ENCODE data around the gene CDH6.

Gene CDH6

DNA sequence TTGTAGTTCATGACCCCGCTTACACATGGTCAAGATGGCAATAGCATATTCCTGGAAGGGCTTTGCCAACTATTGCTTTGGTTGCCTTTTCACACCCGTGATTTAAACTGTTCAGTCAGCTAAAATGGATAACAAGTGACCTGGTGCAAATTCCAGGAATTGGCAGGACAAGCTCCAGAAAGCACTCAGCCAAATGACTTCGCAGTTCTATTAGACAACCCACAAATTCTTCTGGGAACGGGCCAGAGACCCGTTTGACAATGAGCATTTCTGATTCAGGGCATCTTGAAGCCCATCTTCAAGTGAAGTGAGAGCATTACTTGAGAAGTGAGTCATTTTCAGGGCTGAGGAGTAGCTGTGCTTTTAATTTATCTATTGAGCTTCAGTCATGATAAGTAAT is 173.5 kb downstream of the CDH6 start:
- peaks cover 9% of the 10 kb centered on the region for H3K9me3 ChIP-seq (ENCODE audit: control insufficient read depth, low read length)
- no peak overlapping the region for H3K4me3 ChIP-seq (ENCODE audit: extremely low read depth, insufficient read depth, low read length, poor library complexity, severe bottlenecking)
- 97 to 100% methylated on average over 2 to 4 of the region's 5 CpGs for WGBS, 2 experiments (ENCODE audit: insufficient coverage in 2 of 2)
- H3K36me3 ChIP-seq (ENCODE audit: control insufficient read depth, insufficient read depth, low read length), result no peaks in the 10 kb centered on the region
- peaks cover 3% of the 10 kb centered on the region for H3K4me1 ChIP-seq (ENCODE audit: control insufficient read depth, insufficient read depth, low read length, poor library complexity, severe bottlenecking)
- no peak overlapping the region for H3K27ac ChIP-seq (ENCODE audit: low read depth, low read length, severe bottlenecking)

DNA sequence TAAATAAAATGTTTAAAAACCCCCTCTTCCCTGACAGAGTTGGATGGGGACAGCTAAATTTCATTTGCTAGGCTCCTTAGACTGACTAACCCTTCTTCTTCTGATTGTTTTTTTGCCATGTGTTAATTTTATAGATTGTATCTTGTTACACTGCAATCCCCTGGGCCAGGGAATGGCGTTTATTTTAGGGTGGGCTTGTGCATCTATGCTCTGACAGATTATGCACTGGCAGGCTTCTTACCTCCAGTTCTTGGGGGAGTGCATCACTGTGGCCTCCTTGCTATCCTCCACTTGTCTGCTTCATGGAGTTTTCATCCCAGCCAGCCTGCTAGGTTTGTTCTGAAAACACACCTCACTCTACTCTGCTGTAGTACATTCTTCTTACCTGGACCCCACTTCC is 178.6 kb downstream of the CDH6 start:
- Histone ChIP-seq H3K9me3 (ENCODE audit: control insufficient read depth, low read length) (no peaks in the 10 kb centered on the region), H3K4me1 (ENCODE audit: control insufficient read depth, insufficient read depth, low read length, poor library complexity, severe bottlenecking) (no peaks in the 10 kb centered on the region), H3K27ac (ENCODE audit: low read depth, low read length, severe bottlenecking) (no peak overlapping the region), H3K36me3 (ENCODE audit: control insufficient read depth, insufficient read depth, low read length) (no peaks in the 10 kb centered on the region), H3K4me3 (ENCODE audit: extremely low read depth, insufficient read depth, low read length, poor library complexity, severe bottlenecking) (no peak overlapping the region)
- WGBS, 2 experiments (ENCODE audit: insufficient coverage in 2 of 2), result 83 to 88% methylated on average over 1 of the region's 1 CpG

DNA sequence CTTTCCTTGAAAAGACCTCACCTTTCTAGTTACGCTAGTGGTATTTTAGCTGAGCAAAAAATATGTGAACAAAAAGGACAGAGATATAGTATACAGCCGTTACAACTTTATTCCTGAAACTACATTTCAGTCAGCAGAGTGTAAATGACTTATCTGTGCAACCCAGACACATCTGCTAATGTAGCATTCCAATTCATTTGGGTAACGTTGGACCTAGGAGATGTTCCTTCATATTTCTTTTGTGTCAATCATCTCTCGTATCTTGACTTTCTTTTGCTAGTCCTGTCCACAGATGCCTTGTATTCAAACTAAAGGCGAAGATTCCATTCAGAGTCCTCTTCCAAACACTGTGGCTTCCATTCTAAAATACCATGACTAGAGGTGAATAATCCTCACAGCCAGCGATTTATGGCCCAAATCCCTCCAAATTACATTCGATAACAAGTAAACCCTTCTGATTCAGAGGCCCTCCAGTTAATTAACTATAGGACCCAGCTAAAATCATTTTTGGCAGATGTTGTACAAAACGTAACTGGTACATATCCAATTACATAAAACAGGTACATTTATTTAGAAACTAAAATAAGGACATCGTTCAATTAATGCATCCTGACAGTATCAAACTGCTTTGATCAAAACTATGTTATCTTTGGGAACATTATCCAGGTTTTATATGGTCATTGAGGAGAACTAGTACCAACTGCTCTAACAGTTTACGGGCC is 182.7 kb downstream of the CDH6 start:
- Histone ChIP-seq H3K36me3 (ENCODE audit: control insufficient read depth, insufficient read depth, low read length) (no peaks in the 10 kb centered on the region), H3K27ac (ENCODE audit: low read depth, low read length, severe bottlenecking) (no peak overlapping the region), H3K9me3 (ENCODE audit: control insufficient read depth, low read length) (no peaks in the 10 kb centered on the region), H3K4me1 (ENCODE audit: control insufficient read depth, insufficient read depth, low read length, poor library complexity, severe bottlenecking) (no peaks in the 10 kb centered on the region), H3K4me3 (ENCODE audit: extremely low read depth, insufficient read depth, low read length, poor library complexity, severe bottlenecking) (no peak overlapping the region)
- WGBS, 2 experiments (ENCODE audit: insufficient coverage in 2 of 2), result 93 to 94% methylated on average over 6 to 7 of the region's 10 CpGs

DNA sequence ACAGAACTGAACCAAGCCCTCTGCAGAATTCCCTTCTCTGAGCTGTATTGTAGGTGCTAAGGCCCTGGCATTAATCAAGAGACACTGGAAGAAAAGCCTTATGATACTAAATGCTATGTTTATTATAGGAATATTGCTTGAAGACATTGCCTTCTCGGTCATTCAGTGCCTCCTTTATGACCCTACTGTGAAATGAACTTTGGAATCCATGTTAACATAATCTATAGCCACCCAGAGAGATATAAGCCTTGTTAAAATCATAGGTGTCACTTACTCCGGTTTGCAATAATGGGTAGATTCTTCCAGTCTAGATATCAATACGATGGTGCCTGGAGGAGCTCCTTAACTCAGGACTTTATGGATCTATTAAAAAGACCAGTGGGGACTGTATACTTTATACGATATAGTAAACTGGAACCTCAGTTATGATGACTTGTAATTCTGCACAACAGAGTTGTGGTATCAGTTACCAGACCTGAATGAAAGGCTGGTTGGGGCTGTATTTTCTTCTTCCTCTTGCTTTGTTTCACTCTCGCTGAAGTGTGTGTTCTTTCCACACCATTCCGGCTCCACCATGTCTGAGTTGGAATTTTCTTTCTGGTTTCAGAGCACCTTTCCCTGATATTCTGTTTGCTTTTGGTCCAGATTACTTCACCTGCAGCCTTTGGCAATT is 183.9 kb downstream of the CDH6 start:
- no peaks in the 10 kb centered on the region for H3K9me3 ChIP-seq (ENCODE audit: control insufficient read depth, low read length)
- H3K4me3 ChIP-seq (ENCODE audit: extremely low read depth, insufficient read depth, low read length, poor library complexity, severe bottlenecking), result no peak overlapping the region
- 93 to 100% methylated on average over 2 to 5 of the region's 6 CpGs for WGBS, 2 experiments (ENCODE audit: insufficient coverage in 2 of 2)
- no peaks in the 10 kb centered on the region for H3K36me3 ChIP-seq (ENCODE audit: control insufficient read depth, insufficient read depth, low read length)
- H3K4me1 ChIP-seq (ENCODE audit: control insufficient read depth, insufficient read depth, low read length, poor library complexity, severe bottlenecking), result no peaks in the 10 kb centered on the region
- H3K27ac ChIP-seq (ENCODE audit: low read depth, low read length, severe bottlenecking), result no peak overlapping the region

DNA sequence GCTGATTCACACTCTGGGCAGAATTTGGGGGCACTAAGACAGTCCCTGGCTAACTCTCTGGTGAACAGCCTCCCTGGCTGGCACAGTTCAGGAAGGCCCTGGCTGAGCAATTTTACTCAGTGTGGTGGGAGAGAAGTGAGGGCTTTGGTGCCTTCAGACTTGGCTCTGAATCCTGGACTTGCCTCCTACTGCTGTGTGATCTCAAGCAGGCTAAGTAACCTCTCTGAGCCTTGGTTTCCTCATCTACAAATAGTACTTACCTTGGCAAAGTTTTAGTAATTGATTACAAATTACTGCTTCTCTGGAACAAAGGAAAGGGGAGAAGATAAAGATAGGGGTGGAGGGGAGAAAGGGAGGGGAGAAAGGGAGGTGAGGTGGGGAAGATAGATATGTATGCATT is 184.7 kb downstream of the CDH6 start:
- Histone ChIP-seq H3K36me3 (ENCODE audit: control insufficient read depth, insufficient read depth, low read length) (no peaks in the 10 kb centered on the region), H3K4me3 (ENCODE audit: extremely low read depth, insufficient read depth, low read length, poor library complexity, severe bottlenecking) (no peak overlapping the region), H3K27ac (ENCODE audit: low read depth, low read length, severe bottlenecking) (no peak overlapping the region), H3K9me3 (ENCODE audit: control insufficient read depth, low read length) (no peaks in the 10 kb centered on the region), H3K4me1 (ENCODE audit: control insufficient read depth, insufficient read depth, low read length, poor library complexity, severe bottlenecking) (peaks cover 6% of the 10 kb centered on the region)

Data from mesodermal cell (in vitro differentiated cells).